Jurkat, Clone E6-1 (cell line): Measurements from ENCODE around the gene PDE10A.
"Not testable (repeated sequence)": the region's sequence is repeated elsewhere in the genome, so short reads cannot be mapped to it uniquely, and the experiment has no call there.

Experiments used
- DNase-seq: peaks from one replicate; pipeline ENCODE4 v3.0.0-alpha.2; 2011; ENCODE audit warnings: low read depth, low spot score
- H3K4me3 ChIP-seq: 2 replicates; pipeline ENCODE4 v1.5.1; 2011; ENCODE audit warnings: mild to moderate bottlenecking, low read length, control low read depth, moderate library complexity

The PDE10A gene

GRCh38 chr6:165514621-165515020 is 148.4 kb downstream of the PDE10A start:
- H3K4me3 ChIP-seq, result no peak overlapping the region
- no peak for DNase-seq

DNA sequence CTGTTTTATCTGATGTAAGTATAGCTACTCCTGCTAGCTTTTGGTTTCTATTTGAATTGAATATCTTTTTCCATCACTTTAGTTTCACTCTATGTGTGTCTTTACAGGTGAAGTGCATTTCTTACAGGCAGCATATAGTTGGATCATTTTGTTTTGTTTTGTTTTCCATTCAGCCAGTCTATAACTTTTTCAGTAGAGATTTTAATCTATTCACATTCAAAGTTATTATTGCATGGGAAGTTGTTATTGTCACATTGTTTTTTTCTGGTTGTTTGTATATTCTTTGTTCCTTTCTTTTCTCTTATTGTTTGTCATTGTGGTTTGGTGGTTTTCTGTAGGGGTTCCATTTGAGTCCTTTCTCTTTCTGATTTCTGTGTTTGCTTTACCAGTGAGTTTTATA is 151.2 kb downstream of the PDE10A start:
- DNase-seq, result no peak
- H3K4me3 ChIP-seq, result no peak overlapping the region

- no peak for DNase-seq
Observed at GRCh38 chr6:165508321-165508869, 154.6 kb downstream of the PDE10A start.

DNA sequence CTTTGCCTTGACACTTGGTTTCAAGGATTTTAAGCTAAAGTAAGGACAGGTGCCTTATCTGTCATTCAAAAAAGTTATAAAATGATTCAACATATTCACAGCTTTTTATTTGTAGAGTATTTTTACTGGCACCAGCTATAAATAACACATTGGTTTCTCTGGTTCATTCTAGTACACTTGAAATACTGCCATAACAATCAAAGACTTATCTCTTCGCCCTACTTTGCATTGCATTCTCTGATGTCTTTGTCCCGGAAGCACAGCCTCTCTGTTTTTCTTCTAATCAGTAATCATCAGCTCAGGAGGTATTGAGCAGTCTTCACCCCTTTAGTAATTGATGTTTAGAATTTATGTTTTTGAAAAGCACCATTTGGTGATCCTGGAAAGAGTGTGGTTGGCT is 156.4 kb downstream of the PDE10A start:
- no peak overlapping the region for H3K4me3 ChIP-seq
- DNase-seq, result no peak

More at GRCh38 chr6:165508321-165508869, 154.6 kb downstream of the PDE10A start:
- no peak overlapping the region for H3K4me3 ChIP-seq

GRCh38 chr6:165500214-165500907 is 162.7 kb downstream of the PDE10A start:
- DNase-seq, H3K4me3 ChIP-seq: not testable (repeated sequence)

GRCh38 chr6:165497472-165497871 is 165.6 kb downstream of the PDE10A start:
- no peak for DNase-seq

DNA sequence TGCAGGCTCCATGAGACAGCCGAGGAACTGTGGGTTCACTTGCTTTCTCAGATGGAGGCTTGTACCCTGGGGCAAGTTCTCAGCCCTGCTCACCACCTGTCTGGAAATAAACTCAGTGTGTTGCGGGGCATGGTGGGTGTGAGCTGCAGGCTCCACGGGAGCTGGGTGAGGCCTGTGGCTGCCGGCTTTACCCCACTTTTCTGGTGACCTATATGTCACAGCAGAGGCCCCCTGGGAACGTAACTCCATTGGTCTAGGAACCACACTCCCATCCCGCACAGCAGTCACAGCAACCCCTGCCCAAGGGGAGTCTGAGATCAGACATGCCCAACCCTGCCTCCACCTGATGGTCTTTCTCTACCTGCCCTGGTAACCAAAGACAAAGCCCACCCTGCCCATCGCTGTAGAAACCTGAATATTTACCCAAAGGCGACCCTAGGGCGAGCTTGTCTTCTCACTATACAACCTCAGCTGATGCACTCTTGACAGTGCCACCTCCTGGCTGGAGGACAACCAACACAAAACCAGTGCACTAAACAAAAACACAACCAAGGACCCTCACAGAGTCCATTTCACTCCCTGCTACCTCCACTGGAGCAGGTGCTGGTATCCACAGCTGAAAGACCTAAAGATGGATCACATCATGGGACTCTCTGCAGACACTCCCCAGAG is 174.3 kb downstream of the PDE10A start:
- DNase-seq, result no peak
- no peak overlapping the region for H3K4me3 ChIP-seq

More at GRCh38 chr6:165497472-165497871, 165.6 kb downstream of the PDE10A start:
- no peak overlapping the region for H3K4me3 ChIP-seq

DNA sequence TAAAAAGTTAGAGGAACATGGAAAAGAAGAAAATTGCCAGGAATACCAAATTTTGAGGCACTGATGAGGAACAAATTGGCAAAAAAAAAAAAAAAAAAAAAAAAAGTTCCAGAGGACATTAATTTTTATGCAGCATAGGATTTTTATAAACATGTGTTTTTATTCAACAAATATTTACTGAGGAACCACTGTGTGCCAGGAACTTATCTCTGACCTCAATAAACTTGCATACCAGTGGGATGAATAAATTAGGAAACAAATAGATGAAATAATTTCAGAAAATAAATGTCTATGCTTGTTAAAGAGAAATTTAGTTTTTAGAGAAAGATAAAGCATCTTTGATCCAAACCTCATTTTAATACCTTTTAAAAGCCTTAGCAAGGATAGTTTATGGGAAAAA is 175.1 kb downstream of the PDE10A start:
- no peak overlapping the region for H3K4me3 ChIP-seq
- no peak for DNase-seq

- H3K4me3 ChIP-seq, result no peak overlapping the region
- no peak for DNase-seq
Observed at GRCh38 chr6:165487347-165487746, 175.7 kb downstream of the PDE10A start.

- no peak overlapping the region for H3K4me3 ChIP-seq
- DNase-seq, result no peak
Observed at GRCh38 chr6:165486183-165487137, 176.6 kb downstream of the PDE10A start.

DNA sequence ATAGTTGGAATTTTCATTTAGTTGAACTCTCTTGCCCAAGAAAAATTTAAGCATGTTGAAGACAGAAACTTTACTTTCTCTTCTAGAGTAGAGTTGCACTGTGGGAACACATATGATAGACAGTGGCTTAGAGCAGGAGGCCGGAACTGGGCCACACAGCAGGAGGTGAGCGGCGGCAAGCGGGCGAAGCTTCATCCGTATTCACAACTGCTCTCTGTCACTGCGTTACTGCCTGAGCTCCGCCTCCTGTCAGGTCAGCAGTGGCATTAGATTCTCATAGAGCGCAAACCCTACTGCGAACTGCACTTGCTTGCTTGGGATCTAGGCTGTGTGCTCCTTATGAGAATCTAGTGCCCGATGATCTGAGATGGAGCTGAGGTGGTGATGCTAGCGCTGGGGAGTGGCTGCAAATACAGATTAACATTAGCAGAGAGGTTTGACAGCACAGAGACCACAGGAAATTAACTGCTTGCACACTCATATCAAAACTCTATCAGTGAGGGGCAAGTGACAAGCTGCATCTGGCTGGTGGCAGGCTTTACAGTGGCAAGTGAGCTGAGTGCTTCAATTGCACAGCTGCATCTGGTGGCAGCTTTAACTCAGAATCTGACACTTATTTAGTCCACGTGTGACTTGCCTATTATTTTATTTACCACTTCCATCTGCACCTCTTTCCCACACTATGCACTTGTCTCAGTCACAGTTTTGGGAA is 178.7 kb downstream of the PDE10A start:
- H3K4me3 ChIP-seq, result no peak overlapping the region
- DNase-seq, result no peak

GRCh38 chr6:165481921-165482320 is 181.1 kb downstream of the PDE10A start:
- DNase-seq, result no peak
- no peak overlapping the region for H3K4me3 ChIP-seq

GRCh38 chr6:165480916-165481315 is 182.1 kb downstream of the PDE10A start:
- no peak for DNase-seq
- H3K4me3 ChIP-seq, result no peak overlapping the region

DNA sequence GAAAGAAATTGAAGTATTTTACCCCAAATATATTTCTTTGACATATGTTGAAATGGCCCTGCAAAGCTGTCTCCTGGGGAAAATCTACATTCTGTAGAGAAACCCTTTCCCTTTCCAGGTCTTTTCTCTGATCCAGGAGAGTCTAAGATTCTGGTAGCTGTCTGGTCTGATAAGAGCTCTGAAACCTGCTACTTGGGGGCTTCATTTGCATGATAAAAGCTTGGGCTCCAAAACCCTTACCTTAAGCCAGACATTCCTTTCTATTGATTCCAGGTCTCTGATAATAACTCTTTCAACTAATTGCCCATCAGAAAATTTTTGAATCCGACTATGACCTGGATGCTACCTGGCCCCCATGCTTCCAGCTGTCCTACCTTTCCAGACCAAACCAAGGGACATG is 184.5 kb downstream of the PDE10A start:
- no peak overlapping the region for H3K4me3 ChIP-seq
- DNase-seq, result no peak

- no peak overlapping the region for H3K4me3 ChIP-seq
- DNase-seq, result no peak
Observed at GRCh38 chr6:165469483-165469882, 193.6 kb downstream of the PDE10A start.

DNA sequence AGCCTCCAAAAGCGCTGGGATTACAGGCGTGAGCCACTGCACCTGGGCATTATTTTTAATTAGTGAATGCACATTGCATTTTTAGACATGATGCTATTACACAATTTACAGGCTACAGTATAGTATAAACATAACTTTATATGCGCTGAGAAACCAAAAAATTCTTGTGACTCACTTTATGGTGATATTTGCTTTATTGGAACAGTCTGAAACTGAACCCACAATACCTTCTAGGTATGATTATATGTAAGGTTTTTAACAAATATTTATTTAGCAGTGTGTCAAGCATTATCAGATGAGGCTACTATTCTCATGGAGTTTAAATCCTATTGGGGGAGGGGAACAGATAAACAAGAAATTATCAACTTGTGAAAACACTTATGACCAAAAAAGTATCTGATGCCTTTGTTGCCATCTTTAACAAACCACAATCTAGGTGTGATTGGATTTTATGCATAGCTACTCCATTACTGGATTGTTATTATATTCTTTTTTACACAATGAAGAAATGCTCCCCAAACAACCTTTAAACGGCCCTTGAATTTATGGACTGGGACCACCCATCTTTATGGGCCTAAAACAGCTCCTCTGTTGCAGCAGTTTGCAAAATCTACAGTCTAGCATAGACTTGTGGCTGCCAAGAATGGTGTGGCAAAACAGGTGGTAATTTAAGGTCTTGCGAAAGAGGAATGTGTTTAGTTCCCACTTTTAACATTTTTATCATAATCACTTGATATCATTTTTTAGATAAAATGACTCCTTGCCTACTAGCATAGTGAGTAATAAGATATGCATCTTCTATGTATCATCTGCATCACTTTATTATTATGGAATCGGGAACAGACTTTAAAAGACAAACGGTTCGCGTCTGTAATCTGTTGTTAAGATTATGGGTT is 194.5 kb downstream of the PDE10A start:
- DNase-seq, result no peak
- no peak overlapping the region for H3K4me3 ChIP-seq

- DNase-seq, result not testable (repeated sequence)
Observed at GRCh38 chr6:165463499-165463898, 199.5 kb downstream of the PDE10A start.

More at GRCh38 chr6:165463499-165463898, 199.5 kb downstream of the PDE10A start:
- H3K4me3 ChIP-seq, result not testable (repeated sequence)
